MM.1S (cell line): Measurements from ENCODE around the gene CHMP4A.

Experiments
- DNase-seq: peaks from one replicate; pipeline ENCODE4 v3.0.0-alpha.2; 2015
- H2AFZ ChIP-seq: fragments of 300-600 bp; sonication (generic); 2 replicates; pipeline ENCODE4 v1.6.0; 2016; ENCODE audit warnings: antibody characterized with exemption, low read length
- H3F3A ChIP-seq: fragments of 300-600 bp; sonication (generic); 2 replicates; pipeline ENCODE4 v1.6.1; 2016; ENCODE audit warnings: mild to moderate bottlenecking, antibody characterized with exemption, low read length, moderate library complexity, mixed read lengths; ENCODE audit not compliant: insufficient read depth
- H3K27ac ChIP-seq: fragments of 300-600 bp; sonication (generic); 2 replicates; pipeline ENCODE4 v1.5.1; 2016; ENCODE audit warnings: mild to moderate bottlenecking, low read length
- H3K27me3 ChIP-seq: fragments of 300-600 bp; sonication (generic); replicated peaks from 2 replicates; pipeline ENCODE4 v1.6.0; 2016; ENCODE audit warnings: low read length; ENCODE audit not compliant: insufficient read depth
- H3K36me3 ChIP-seq: fragments of 300-600 bp; sonication (generic); replicated peaks from 2 replicates; pipeline ENCODE4 v1.6.1; 2016; ENCODE audit warnings: mild to moderate bottlenecking, low read length, mixed read lengths; ENCODE audit not compliant: insufficient read depth
- H3K4me1 ChIP-seq: fragments of 300-600 bp; sonication (generic); 2 replicates; pipeline ENCODE4 v1.6.1; 2016; ENCODE audit warnings: low read length, mixed read lengths
- H3K4me2 ChIP-seq: fragments of 300-600 bp; sonication (generic); 2 replicates; pipeline ENCODE4 v1.6.0; 2016; ENCODE audit warnings: low read depth, low read length
- H3K4me3 ChIP-seq: fragments of 300-600 bp; sonication (generic); 2 replicates; pipeline ENCODE4 v1.5.1; 2016; ENCODE audit warnings: low read length, mixed read lengths
- H3K79me2 ChIP-seq: fragments of 300-600 bp; sonication (generic); 2 replicates; pipeline ENCODE4 v1.6.1; 2016; ENCODE audit warnings: mixed run types, low read length, mixed read lengths
- H3K9ac ChIP-seq: fragments of 300-600 bp; sonication (generic); 2 replicates; pipeline ENCODE4 v1.6.1; 2016; ENCODE audit warnings: low read length, mixed read lengths
- H3K9me2 ChIP-seq: fragments of 300-600 bp; sonication (generic); replicated peaks from 2 replicates; pipeline ENCODE4 v1.6.1; 2016; ENCODE audit warnings: mild to moderate bottlenecking, low read length, mixed read lengths; ENCODE audit not compliant: insufficient read depth
- H3K9me3 ChIP-seq: fragments of 300-600 bp; sonication (generic); replicated peaks from 2 replicates; pipeline ENCODE4 v1.6.1; 2016; ENCODE audit warnings: mild to moderate bottlenecking, low read length, mixed read lengths; ENCODE audit not compliant: insufficient read depth
- H4K20me1 ChIP-seq: fragments of 300-600 bp; sonication (generic); 2 replicates; pipeline ENCODE4 v1.6.1; 2016; ENCODE audit warnings: mild to moderate bottlenecking, low read length, moderate library complexity, mixed read lengths; ENCODE audit not compliant: insufficient read depth
- EZH2 ChIP-seq: fragments of 300-600 bp; sonication (generic); optimal IDR thresholded peaks from 2 replicates; pipeline ENCODE3; 2017; ENCODE audit warnings: low read depth, mild to moderate bottlenecking, antibody characterized with exemption, low read length, mixed read lengths
- EZH2phosphoT487 ChIP-seq: fragments of 300-600 bp; sonication (generic); IDR thresholded peaks from 2 replicates; pipeline ENCODE4 v1.6.1; 2018; ENCODE audit warnings: antibody characterized with exemption, low read length
- TF ChIP-seq, protein P1 (sequence below): fragments of 300-600 bp; sonication (generic); IDR thresholded peaks from 2 replicates; pipeline ENCODE4 v1.5.1; 2016; ENCODE audit warnings: antibody characterized with exemption, low read length, mixed read lengths

CHMP4A gene

DNA sequence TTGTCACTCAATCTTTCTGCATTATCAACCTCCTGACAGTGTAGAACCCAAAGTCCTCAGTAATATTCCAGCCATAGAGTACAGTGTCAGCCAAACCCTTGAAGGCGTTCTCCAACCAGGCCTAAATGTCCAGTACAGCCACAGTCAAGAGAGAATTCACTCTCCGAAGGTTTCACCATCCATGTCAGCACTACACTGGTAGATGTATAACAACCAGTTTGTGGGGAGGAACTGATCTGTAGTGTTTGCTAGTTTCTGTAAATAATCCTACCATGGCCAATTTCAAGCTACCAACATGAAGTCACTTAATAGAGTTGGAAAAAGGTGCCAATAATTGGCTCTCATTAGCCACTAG lies 3.0 kb upstream of the CHMP4A start:
- no peak overlapping the region for H2AFZ ChIP-seq

DNA sequence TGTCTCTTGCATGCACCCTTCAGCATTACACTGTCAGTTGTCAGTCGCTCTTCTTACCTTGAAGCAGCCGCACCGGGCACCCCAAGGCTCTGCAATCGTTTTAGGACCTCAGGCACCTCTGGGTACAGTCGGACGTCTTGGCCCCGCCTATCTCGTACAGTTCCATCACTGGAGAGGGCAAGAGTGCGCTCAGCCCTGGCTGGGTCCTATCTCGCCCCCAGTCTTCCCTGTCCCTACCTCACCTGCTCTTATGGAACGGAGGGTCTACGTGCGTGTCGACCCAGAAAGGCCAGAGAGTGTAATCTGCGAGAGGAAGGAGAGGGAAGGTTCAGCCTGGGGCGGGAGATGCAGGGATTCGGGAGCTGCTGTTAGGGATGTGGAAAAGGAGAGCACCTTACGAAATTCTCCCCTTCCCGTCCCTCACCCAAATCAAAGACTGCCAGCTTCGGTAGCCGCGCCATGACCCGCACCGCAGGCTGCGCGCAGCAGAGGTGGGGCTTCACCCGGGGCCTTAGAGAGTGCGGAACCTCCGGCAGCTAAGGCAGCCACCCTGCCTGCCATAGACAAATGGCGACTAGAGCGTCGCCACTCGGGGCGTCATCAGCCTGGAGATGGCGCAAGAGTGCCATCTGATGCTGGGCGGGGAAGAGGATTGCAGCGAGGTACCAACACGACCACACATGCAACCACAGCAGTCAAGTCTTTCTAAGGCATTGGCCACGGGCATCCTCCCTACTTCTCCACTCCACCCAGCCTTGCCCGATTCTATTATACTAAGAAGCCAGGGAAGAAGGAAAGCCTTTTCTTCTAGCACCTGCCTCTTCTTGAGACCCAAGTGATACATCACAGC lies 2.4 kb upstream of the CHMP4A start, which contains the start of gene MDP1:
Gene MDP1 (minus strand): TSS at position 572 of the 850 bp plus-strand sequence. CDS start 111 bp downstream, at position 461.
- peak; percentile 85 for DNase-seq
- TF ChIP-seq, protein P1, sequence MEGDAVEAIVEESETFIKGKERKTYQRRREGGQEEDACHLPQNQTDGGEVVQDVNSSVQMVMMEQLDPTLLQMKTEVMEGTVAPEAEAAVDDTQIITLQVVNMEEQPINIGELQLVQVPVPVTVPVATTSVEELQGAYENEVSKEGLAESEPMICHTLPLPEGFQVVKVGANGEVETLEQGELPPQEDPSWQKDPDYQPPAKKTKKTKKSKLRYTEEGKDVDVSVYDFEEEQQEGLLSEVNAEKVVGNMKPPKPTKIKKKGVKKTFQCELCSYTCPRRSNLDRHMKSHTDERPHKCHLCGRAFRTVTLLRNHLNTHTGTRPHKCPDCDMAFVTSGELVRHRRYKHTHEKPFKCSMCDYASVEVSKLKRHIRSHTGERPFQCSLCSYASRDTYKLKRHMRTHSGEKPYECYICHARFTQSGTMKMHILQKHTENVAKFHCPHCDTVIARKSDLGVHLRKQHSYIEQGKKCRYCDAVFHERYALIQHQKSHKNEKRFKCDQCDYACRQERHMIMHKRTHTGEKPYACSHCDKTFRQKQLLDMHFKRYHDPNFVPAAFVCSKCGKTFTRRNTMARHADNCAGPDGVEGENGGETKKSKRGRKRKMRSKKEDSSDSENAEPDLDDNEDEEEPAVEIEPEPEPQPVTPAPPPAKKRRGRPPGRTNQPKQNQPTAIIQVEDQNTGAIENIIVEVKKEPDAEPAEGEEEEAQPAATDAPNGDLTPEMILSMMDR = peak; percentile 58
- TF ChIP-seq EZH2 = no peak

More for the DNA sequence above, 3.0 kb upstream of the CHMP4A start:
- H3K9ac ChIP-seq = no peak overlapping the region
- H3K36me3 ChIP-seq = no peaks in the 10 kb centered on the region
- DNase-seq = no peak
- H3F3A ChIP-seq = peaks cover 25% of the 10 kb centered on the region
- no peak for TF ChIP-seq EZH2
- TF ChIP-seq, protein P1 = no peak
- TF ChIP-seq EZH2phosphoT487 = no peak
- H4K20me1 ChIP-seq = no peaks in the 10 kb centered on the region
- no peaks in the 10 kb centered on the region for H3K9me3 ChIP-seq
- H3K4me1 ChIP-seq = peaks cover 17% of the 10 kb centered on the region
- peaks cover 4% of the 10 kb centered on the region for H3K79me2 ChIP-seq
- no peak overlapping the region for H3K4me3 ChIP-seq
- no peak overlapping the region for H3K27ac ChIP-seq
- no peaks in the 10 kb centered on the region for H3K27me3 ChIP-seq
- H3K4me2 ChIP-seq = peak overlapping the region; percentile 13; the same call in 1 of the 2 replicates
- H3K9me2 ChIP-seq = no peaks in the 10 kb centered on the region

DNA sequence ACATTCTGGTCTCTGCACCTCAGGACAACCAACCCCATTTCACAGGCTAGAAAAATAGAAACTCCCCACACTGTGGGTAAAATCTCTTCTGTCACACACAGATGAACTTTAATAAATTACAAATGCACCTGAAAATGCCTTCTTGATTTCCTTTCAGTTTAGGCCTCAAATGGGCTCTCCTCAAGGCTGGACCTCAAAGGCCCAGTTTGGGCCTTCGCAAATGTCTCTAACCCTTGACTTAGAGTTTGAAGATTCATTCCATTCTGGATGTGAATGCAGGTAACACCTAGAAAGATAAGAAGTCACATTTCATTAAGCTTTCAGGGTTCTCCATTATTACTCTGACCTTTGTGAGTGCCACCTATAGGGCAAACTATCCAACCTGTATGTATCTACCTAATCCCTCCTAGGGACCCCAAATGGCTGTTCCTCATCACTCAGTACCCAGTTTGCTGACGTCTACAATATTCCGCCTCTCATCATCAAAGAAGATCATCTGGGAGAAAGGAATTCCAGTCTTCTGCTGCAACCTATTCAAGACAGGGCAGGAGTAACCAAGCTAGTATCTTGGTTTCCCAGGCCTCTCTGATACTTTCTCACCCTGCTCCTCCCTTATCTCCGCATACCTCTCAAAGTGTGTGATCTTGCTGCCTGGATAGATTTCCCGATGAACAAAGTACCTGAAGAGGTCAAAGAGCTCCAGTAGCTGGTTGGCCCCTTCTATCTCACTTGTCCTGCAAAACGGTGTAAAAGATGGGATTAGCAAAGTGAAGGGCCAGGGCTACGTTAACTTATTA lies 776 bp upstream of the CHMP4A start:
- no peaks in the 10 kb centered on the region for H4K20me1 ChIP-seq
- TF ChIP-seq EZH2 = no peak
- TF ChIP-seq, protein P1 = no peak; the same call in 1 of the 2 replicates
- TF ChIP-seq EZH2phosphoT487 = no peak
- peak overlapping the region; percentile 97 for H3K27ac ChIP-seq
- no peaks in the 10 kb centered on the region for H3K9me3 ChIP-seq
- peaks cover 17% of the 10 kb centered on the region for H3K4me1 ChIP-seq
- no peak overlapping the region for H2AFZ ChIP-seq
- peak overlapping the region; percentile 93; the same call in 1 of the 2 replicates for H3K9ac ChIP-seq
- peaks cover 6% of the 10 kb centered on the region for H3K79me2 ChIP-seq
- no peaks in the 10 kb centered on the region for H3K9me2 ChIP-seq
- H3F3A ChIP-seq = peaks cover 25% of the 10 kb centered on the region
- no peaks in the 10 kb centered on the region for H3K27me3 ChIP-seq
- DNase-seq = no peak
- peak overlapping the region; percentile 79 for H3K4me3 ChIP-seq
- no peaks in the 10 kb centered on the region for H3K36me3 ChIP-seq
- peak overlapping the region; percentile 67 for H3K4me2 ChIP-seq

More for the DNA sequence above, 2.4 kb upstream of the CHMP4A start, which contains the start of gene MDP1:
- Histone ChIP-seq H3K79me2 (peaks cover 6% of the 10 kb centered on the region), H3K9me3 (no peaks in the 10 kb centered on the region), H3K9me2 (no peaks in the 10 kb centered on the region), H3K27ac (peak within 1 kb of the TSS; percentile 86), H3F3A (peaks cover 25% of the 10 kb centered on the region), H3K9ac (peak within 1 kb of the TSS; percentile 85), H4K20me1 (no peaks in the 10 kb centered on the region), H3K4me3 (peak within 1 kb of the TSS; percentile 87), H3K4me1 (peaks cover 17% of the 10 kb centered on the region), H3K27me3 (no peaks in the 10 kb centered on the region), H3K4me2 (peak within 1 kb of the TSS; percentile 45; the same call in 1 of the 2 replicates), H3K36me3 (no peaks in the 10 kb centered on the region), H2AFZ (peak within 1 kb of the TSS; percentile 63; the same call in 1 of the 2 replicates)
